Measurements from ENCODE around the gene CAMK2B.

GRCh38 chr7:44238116-44238695, 87.2 kb downstream of the CAMK2B start:
- TF ChIP-seq CTCF (conservative IDR thresholded peaks at IDR 0.05; ENCODE audit: low read depth, low read length), result no peak
- no peak for TF ChIP-seq EZH2 (IDR thresholded peaks at IDR 0.05; ENCODE audit: borderline replicate concordance, low read depth, low read length, poor library complexity, severe bottlenecking)
